HCT116 (cell line): ENCODE measurements around the gene SDHAF4. TPM values are rescaled to one million over a fixed set of nuclear protein-coding genes. Genes with fewer than 3 reads are reported as not detected.

Experiments
- ATAC-seq: fragments of 200-7000 bp; cut with Tn5 transposase; 2 replicates; pipeline ENCODE4 v1.9.1; 2020; ENCODE audit warnings: mild to moderate bottlenecking, moderate library complexity
- BruUV-seq: library from RNA; stranded (reverse); fragments of 400-500 nt; replicated peaks from 2 replicates; lab custom pipeline; 2021; lab: Mats Ljungman, UMichigan
- CTCF ChIA-PET: fragments of 300-600 bp; sonication (Branson Sonifier 250); formaldehyde crosslinking; loops from one replicate; lab custom pipeline; 2021; ENCODE audit warnings: antibody characterized with exemption; lab: Charles Lee
- POLR2A ChIA-PET: fragments of 300-600, 350-600 bp; sonication (Branson Sonifier 250); formaldehyde crosslinking; loops from one replicate; lab custom pipeline; 2021; ENCODE audit warnings: antibody characterized with exemption; lab: Charles Lee
- RAD21 ChIA-PET, 2 experiments: fragments of 300-600 bp; sonication (Branson Sonifier 250); formaldehyde crosslinking; loops; one replicate each; lab custom pipeline; 2023; ENCODE audit warnings: low total read pairs in 2 of 2; ENCODE audit not compliant: uncharacterized antibody in 2 of 2, unreplicated experiment in 2 of 2, low non-redundant PET in 1 of 2; lab: Charles Lee
- DNase-seq: peaks from one replicate; pipeline ENCODE4 v3.0.0-alpha.2; 2010; ENCODE audit warnings: low read depth, low spot score
- H2AFZ ChIP-seq: fragments of 200-600 bp; shearing (Covaris generic), sonication (generic); 2 replicates; pipeline ENCODE4 v1.6.1; 2017; ENCODE audit warnings: low read depth, mixed run types, mixed read lengths, antibody characterized with exemption, low read length; ENCODE audit not compliant: poor library complexity, severe bottlenecking
- H3K27ac ChIP-seq: 2 replicates; pipeline ENCODE4 v1.5.1; 2012; ENCODE audit warnings: low read depth, low read length
- H3K27me3 ChIP-seq: fragments of 200-600 bp; sonication (generic); 2 replicates; pipeline ENCODE4 v1.6.1; 2016; ENCODE audit warnings: mixed run types, low read length, mixed read lengths; ENCODE audit not compliant: insufficient read depth
- H3K36me3 ChIP-seq, 2 experiments: fragments of 200-500 bp in 1 of 2; fragments of 200-600 bp in 1 of 2; sonication (Bioruptor generic) in 1 of 2; sonication (generic) in 1 of 2; 2 replicates each; pipeline versions ENCODE4 v1.5.1 to v1.6.1; 2014 to 2016; ENCODE audit warnings: low read length in 2 of 2, inconsistent platforms in 1 of 2, mixed read lengths in 1 of 2, mixed run types in 1 of 2; ENCODE audit not compliant: insufficient read depth in 2 of 2, control insufficient read depth in 1 of 2
- H3K4me1 ChIP-seq, 2 experiments: fragments of 200-600 bp in 1 of 2; sonication (generic) in 1 of 2; 2 replicates each; pipeline versions ENCODE4 v1.5.1 to v1.6.1; 2012 to 2017; ENCODE audit warnings: low read length in 2 of 2, inconsistent platforms in 1 of 2, mild to moderate bottlenecking in 1 of 2, mixed read lengths in 1 of 2, mixed run types in 1 of 2, moderate library complexity in 1 of 2; ENCODE audit not compliant: insufficient read depth in 2 of 2, control insufficient read depth in 1 of 2
- H3K4me2 ChIP-seq: fragments of 200-600 bp; sonication (generic); 2 replicates; pipeline ENCODE4 v1.6.1; 2017; ENCODE audit warnings: mixed run types, low read length, mixed read lengths
- H3K4me3 ChIP-seq, 2 experiments: fragments of 200-600 bp in 1 of 2; sonication (generic) in 1 of 2; replicated peaks in 1 of 2; 2 replicates each; pipeline ENCODE4 v1.5.1; 2011 to 2016; ENCODE audit warnings: low read length in 2 of 2, control low read depth in 1 of 2, low read depth in 1 of 2, mild to moderate bottlenecking in 1 of 2, mixed read lengths in 1 of 2, mixed run types in 1 of 2
- H3K79me2 ChIP-seq: fragments of 200-600 bp; sonication (generic); 2 replicates; pipeline ENCODE4 v1.6.1; 2017; ENCODE audit warnings: mild to moderate bottlenecking, mixed run types, low read length, moderate library complexity, mixed read lengths; ENCODE audit not compliant: insufficient read depth
- H3K9ac ChIP-seq: fragments of 200-600 bp; sonication (generic); 2 replicates; pipeline ENCODE4 v1.6.1; 2016; ENCODE audit warnings: low read length, mixed read lengths
- H3K9me2 ChIP-seq: fragments of 200-600 bp; sonication (generic), shearing (Covaris generic); 2 replicates; pipeline ENCODE4 v1.6.1; 2017; ENCODE audit warnings: mixed run types, mild to moderate bottlenecking, moderate library complexity; ENCODE audit not compliant: insufficient read depth
- H3K9me3 ChIP-seq, 2 experiments: fragments of 200-500 bp in 1 of 2; fragments of 200-600 bp in 1 of 2; sonication (Bioruptor generic) in 1 of 2; sonication (generic) in 1 of 2; 2 replicates each; pipeline ENCODE4 v1.6.1; 2014 to 2017; ENCODE audit warnings: low read length in 2 of 2, mixed read lengths in 2 of 2, inconsistent platforms in 1 of 2, low read depth in 1 of 2, mild to moderate bottlenecking in 1 of 2, mixed run types in 1 of 2, moderate library complexity in 1 of 2; ENCODE audit not compliant: control insufficient read depth in 1 of 2, insufficient read depth in 1 of 2
- H4K20me1 ChIP-seq: fragments of 200-600 bp; sonication (generic), shearing (Covaris generic); 2 replicates; pipeline ENCODE4 v1.6.1; 2017; ENCODE audit warnings: mixed run types, mild to moderate bottlenecking, moderate library complexity; ENCODE audit not compliant: insufficient read depth
- CEBPB ChIP-seq: IDR thresholded peaks from 2 replicates; pipeline ENCODE4 v1.6.1; 2012; ENCODE audit warnings: low read depth
- JUND ChIP-seq: IDR thresholded peaks from 2 replicates; pipeline ENCODE4 v1.6.1; 2012
- RAD21 ChIP-seq: IDR thresholded peaks from 2 replicates; pipeline ENCODE4 v1.6.1; 2012; ENCODE audit warnings: low read depth, mild to moderate bottlenecking
- intact Hi-C: fragments of 100-400 bp; cut with micrococcal nuclease; formaldehyde crosslinking; loops from 2 replicates; pipeline ENCODE4 v1.10.0; 2022
- total RNA-seq: library from RNA; stranded (reverse); gene quantifications from one replicate; pipeline ENCODE4 v1.2.1, GENCODE V29; 2021; ENCODE audit not compliant: unreplicated experiment
- TF ChIP-seq, protein P1 (sequence below): IDR thresholded peaks from 2 replicates; pipeline ENCODE4 v1.6.1; 2012; ENCODE audit warnings: low read depth
- TF ChIP-seq, protein P2 (sequence below): IDR thresholded peaks from 2 replicates; pipeline ENCODE4 v1.6.1; 2012
- TF ChIP-seq, protein P3 (sequence below), 3 experiments: fragments of 200-600 bp in 1 of 3; sonication (generic) in 1 of 3; IDR thresholded peaks in 2 of 3; conservative IDR thresholded peaks in 1 of 3; 2 replicates each; pipeline ENCODE4 v1.5.1; 2012 to 2017; ENCODE audit warnings: low read depth in 2 of 3, low read length in 2 of 3, antibody characterized with exemption in 1 of 3, borderline replicate concordance in 1 of 3, control low read depth in 1 of 3, mild to moderate bottlenecking in 1 of 3, mixed read lengths in 1 of 3, mixed run types in 1 of 3, moderate library complexity in 1 of 3; ENCODE audit not compliant: insufficient read depth in 1 of 3

SDHAF4 gene
- total RNA-seq, 1 experiment from 2014 or later = 8.9 TPM

DNA sequence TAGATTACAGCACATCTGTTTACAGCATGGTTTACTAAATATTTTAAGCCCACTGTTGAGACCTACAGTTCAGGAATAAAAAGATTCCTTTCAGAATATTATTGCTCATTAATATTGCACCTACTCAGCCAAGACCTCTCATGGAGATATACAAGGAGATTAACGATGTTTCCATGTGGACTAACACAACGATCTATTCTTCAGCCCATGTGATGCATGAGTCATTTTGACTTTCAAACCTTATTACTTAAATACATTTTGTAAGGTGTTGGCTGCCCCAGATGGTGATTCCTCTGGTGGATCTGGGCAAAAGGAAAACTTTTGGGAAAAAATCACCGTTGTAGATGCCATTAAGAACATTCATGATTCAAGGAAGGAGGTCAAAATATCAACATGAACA is 48.0 kb upstream of the SDHAF4 start (continued):
- TF ChIP-seq, protein P1, sequence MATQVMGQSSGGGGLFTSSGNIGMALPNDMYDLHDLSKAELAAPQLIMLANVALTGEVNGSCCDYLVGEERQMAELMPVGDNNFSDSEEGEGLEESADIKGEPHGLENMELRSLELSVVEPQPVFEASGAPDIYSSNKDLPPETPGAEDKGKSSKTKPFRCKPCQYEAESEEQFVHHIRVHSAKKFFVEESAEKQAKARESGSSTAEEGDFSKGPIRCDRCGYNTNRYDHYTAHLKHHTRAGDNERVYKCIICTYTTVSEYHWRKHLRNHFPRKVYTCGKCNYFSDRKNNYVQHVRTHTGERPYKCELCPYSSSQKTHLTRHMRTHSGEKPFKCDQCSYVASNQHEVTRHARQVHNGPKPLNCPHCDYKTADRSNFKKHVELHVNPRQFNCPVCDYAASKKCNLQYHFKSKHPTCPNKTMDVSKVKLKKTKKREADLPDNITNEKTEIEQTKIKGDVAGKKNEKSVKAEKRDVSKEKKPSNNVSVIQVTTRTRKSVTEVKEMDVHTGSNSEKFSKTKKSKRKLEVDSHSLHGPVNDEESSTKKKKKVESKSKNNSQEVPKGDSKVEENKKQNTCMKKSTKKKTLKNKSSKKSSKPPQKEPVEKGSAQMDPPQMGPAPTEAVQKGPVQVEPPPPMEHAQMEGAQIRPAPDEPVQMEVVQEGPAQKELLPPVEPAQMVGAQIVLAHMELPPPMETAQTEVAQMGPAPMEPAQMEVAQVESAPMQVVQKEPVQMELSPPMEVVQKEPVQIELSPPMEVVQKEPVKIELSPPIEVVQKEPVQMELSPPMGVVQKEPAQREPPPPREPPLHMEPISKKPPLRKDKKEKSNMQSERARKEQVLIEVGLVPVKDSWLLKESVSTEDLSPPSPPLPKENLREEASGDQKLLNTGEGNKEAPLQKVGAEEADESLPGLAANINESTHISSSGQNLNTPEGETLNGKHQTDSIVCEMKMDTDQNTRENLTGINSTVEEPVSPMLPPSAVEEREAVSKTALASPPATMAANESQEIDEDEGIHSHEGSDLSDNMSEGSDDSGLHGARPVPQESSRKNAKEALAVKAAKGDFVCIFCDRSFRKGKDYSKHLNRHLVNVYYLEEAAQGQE = no peak
- TF ChIP-seq, protein P2, sequence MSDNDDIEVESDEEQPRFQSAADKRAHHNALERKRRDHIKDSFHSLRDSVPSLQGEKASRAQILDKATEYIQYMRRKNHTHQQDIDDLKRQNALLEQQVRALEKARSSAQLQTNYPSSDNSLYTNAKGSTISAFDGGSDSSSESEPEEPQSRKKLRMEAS = no peak
- TF ChIP-seq JUND = no peak

DNA sequence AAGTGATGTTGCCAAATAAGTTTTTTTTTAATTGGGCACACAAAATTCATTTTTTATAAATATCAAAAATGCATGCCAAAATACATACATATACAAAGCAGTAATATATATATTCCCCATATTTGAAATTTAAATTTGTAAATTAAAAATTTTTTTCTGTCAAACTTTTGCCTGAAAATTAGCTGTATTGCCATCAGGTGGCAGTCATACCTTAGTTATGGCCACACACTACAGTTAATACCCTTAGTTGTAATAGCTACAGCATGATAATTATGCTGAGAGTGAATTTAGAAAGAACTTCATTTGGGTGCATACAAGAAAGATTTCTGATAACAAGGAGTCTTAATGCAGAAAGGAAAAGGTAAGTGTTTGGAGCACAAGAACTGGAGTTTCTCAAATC is 46.2 kb upstream of the SDHAF4 start:
- Histone ChIP-seq H3K4me3 (no peak overlapping the region), H3K9me3 (no peaks in the 10 kb centered on the region), H3K9me2 (no peaks in the 10 kb centered on the region), H3K9ac (no peak overlapping the region), H3K4me2 (no peak overlapping the region), H3K79me2 (no peaks in the 10 kb centered on the region), H3K27ac (no peak overlapping the region), H3K4me1 (no peaks in the 10 kb centered on the region), H2AFZ (no peak overlapping the region), H3K27me3 (no peaks in the 10 kb centered on the region), H3K36me3 (no peaks in the 10 kb centered on the region), H4K20me1 (no peaks in the 10 kb centered on the region)
- BruUV-seq = no TSS peak
- intact Hi-C loops = loop anchor here (1.0 to 10.0 kb wide), 5 partner anchors 164 to 492 kb away; partner anchors contain the start of gene B3GAT2
- CTCF ChIA-PET = interaction anchor here (0.8 to 3.8 kb wide), 15 partner anchors 10 to 492 kb away, joined by 3 to 63 read pairs (median 4); partner anchors contain the start of gene B3GAT2
- POLR2A ChIA-PET = no interaction called here
- DNase-seq (no peak), ATAC-seq (peak; percentile 55; the same call in 1 of the 2 replicates)
- RAD21 ChIA-PET = interaction anchor here (0.7 to 1.2 kb wide), 6 partner anchors 164 to 435 kb away, joined by 3 to 6 read pairs (median 4); no protein-coding TSS in a partner anchor
- TF ChIP-seq, protein P3, sequence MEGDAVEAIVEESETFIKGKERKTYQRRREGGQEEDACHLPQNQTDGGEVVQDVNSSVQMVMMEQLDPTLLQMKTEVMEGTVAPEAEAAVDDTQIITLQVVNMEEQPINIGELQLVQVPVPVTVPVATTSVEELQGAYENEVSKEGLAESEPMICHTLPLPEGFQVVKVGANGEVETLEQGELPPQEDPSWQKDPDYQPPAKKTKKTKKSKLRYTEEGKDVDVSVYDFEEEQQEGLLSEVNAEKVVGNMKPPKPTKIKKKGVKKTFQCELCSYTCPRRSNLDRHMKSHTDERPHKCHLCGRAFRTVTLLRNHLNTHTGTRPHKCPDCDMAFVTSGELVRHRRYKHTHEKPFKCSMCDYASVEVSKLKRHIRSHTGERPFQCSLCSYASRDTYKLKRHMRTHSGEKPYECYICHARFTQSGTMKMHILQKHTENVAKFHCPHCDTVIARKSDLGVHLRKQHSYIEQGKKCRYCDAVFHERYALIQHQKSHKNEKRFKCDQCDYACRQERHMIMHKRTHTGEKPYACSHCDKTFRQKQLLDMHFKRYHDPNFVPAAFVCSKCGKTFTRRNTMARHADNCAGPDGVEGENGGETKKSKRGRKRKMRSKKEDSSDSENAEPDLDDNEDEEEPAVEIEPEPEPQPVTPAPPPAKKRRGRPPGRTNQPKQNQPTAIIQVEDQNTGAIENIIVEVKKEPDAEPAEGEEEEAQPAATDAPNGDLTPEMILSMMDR (IDR thresholded peaks at IDR 0.05 in 2 of 3, conservative IDR thresholded peaks at IDR 0.05 in 1 of 3; ENCODE audit: borderline replicate concordance in 1 of 3, insufficient read depth in 1 of 3, low read depth in 2 of 3, low read length in 2 of 3) = peak; percentile 35 to 47 (median 37); a peak in 3 of 6 replicates
- TF ChIP-seq CEBPB (no peak), RAD21 (peak; percentile 59)
